ENCODE results near the gene SYNPR.

Gene SYNPR

GRCh38 chr3:63595221-63595620, 317.1 kb downstream of the SYNPR start:
- Histone ChIP-seq H3K36me3 (no peaks in the 10 kb centered on the region), H3K4me1 (peaks cover 0 to 8% (median 5%) of the 10 kb centered on the region in 10 experiments; a peak in 10 of 20 replicates), H3K9me3 (replicated peaks in 1 of 11) (peaks cover 0 to 8% (median 0%) of the 10 kb centered on the region in 11 experiments; a peak in 1 of 22 replicates), H3K27ac (no peak overlapping the region), H3K27me3 (no peaks in the 10 kb centered on the region), H4K20me1 (no peaks in the 10 kb centered on the region), H3K4me3 (no peak overlapping the region), H3K9ac (no peak overlapping the region), H3K4me2 (no peak overlapping the region)
- no peak for TF ChIP-seq Cebpa-rat (IDR thresholded peaks at IDR 0.05)

GRCh38 chr3:63597019-63597418, 318.9 kb downstream of the SYNPR start:
- Histone ChIP-seq H3K9ac (no peak overlapping the region), H4K20me1 (no peaks in the 10 kb centered on the region), H3K4me2 (no peak overlapping the region), H3K4me3 (no peak overlapping the region), H3K36me3 (no peaks in the 10 kb centered on the region), H3K9me3 (replicated peaks in 1 of 11) (peaks cover 0 to 24% (median 0%) of the 10 kb centered on the region in 11 experiments; a peak in 4 of 22 replicates), H3K27me3 (no peaks in the 10 kb centered on the region), H3K27ac (no peak overlapping the region), H3K4me1 (peaks cover 0 to 8% (median 5%) of the 10 kb centered on the region in 10 experiments; a peak in 10 of 20 replicates)
- no peak for TF ChIP-seq Cebpa-rat (IDR thresholded peaks at IDR 0.05)

DNA sequence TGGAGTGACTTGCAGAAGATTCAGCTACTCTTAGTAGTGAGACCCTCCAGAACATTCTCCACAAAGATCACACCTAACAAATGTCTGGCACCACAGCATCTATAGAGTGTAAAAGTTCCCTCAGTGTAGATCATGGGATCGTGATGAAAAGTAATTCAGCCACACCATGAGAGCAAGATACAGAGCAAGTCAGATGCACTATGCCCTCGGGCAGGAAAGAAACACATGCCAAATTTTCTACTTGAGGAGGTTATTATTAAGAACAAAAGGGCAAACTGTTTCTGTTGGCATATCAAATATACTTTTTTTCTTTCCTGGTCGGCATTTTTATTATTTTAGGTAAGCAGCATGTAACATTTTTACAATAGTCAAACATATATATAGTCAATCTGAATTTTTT, 329.6 kb downstream of the SYNPR start:
- H3K27ac ChIP-seq: no peak overlapping the region
- H4K20me1 ChIP-seq: no peaks in the 10 kb centered on the region
- no peaks in the 10 kb centered on the region for H3K27me3 ChIP-seq
- no peak overlapping the region for H3K4me3 ChIP-seq
- no peak overlapping the region for H3K4me2 ChIP-seq
- no peaks in the 10 kb centered on the region for H3K36me3 ChIP-seq
- no peak overlapping the region for H3K9ac ChIP-seq
- no peaks in the 10 kb centered on the region for H3K9me3 ChIP-seq (replicated peaks in 1 of 11)
- H3K4me1 ChIP-seq: no peaks in the 10 kb centered on the region
- no peak for TF ChIP-seq Cebpa-rat (IDR thresholded peaks at IDR 0.05)

- no peak overlapping the region for H3K4me2 ChIP-seq
- no peak overlapping the region for H3K27ac ChIP-seq
- TF ChIP-seq Cebpa-rat (IDR thresholded peaks at IDR 0.05): no peak
- H3K4me3 ChIP-seq: no peak overlapping the region
- H3K27me3 ChIP-seq: no peaks in the 10 kb centered on the region
- no peak overlapping the region for H3K9ac ChIP-seq
- H4K20me1 ChIP-seq: no peaks in the 10 kb centered on the region
- no peaks in the 10 kb centered on the region for H3K36me3 ChIP-seq
- H3K9me3 ChIP-seq (replicated peaks in 1 of 11): no peaks in the 10 kb centered on the region
- H3K4me1 ChIP-seq: no peaks in the 10 kb centered on the region
Measured at GRCh38 chr3:63609408-63609807, 331.3 kb downstream of the SYNPR start.

DNA sequence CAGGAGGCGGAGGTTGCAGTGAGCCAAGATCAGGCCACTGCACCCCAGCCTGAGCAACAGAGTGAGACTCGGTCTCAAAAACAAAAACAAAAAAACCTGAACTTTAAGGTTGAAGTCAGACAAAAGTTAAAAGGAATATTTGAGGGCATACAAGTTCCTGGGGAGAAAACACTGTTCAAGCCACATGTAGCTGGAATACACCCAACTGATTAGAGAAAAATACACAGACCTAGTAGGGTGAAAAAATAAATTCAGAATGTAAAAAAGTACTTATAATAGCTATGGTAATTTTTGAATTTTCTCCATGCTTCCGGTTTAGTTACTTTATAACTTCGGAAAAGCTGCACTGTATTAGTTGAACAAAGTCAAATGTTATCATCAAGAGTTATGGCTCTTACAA, 331.7 kb downstream of the SYNPR start:
- H3K9ac ChIP-seq: no peak overlapping the region
- H3K27ac ChIP-seq: no peak overlapping the region
- H3K4me1 ChIP-seq: no peaks in the 10 kb centered on the region
- no peaks in the 10 kb centered on the region for H3K9me3 ChIP-seq (replicated peaks in 1 of 11)
- H3K4me3 ChIP-seq: no peak overlapping the region
- no peaks in the 10 kb centered on the region for H3K27me3 ChIP-seq
- H4K20me1 ChIP-seq: no peaks in the 10 kb centered on the region
- no peak for TF ChIP-seq Cebpa-rat (IDR thresholded peaks at IDR 0.05)
- H3K36me3 ChIP-seq: no peaks in the 10 kb centered on the region
- no peak overlapping the region for H3K4me2 ChIP-seq

DNA sequence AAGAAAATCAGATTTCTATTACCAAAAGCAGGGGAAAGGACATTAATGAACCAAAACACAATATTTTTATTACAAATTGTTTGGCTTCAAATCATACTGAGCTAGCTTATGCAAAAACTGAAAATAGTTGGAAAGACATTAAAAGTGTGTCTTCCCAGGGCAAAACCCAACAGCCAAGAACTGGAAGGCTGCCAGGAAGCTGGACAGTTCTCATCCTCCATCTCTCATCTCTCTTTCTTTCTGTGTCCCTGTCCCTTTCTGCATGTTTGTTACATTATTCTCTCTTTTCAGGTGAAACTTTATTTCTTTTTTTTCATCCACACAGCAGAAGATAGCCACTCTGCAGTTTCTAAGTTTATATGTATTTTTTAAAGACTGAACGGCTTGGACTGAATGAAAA, 333.3 kb downstream of the SYNPR start:
- Histone ChIP-seq H3K27ac (no peak overlapping the region), H4K20me1 (no peaks in the 10 kb centered on the region), H3K9ac (no peak overlapping the region), H3K36me3 (no peaks in the 10 kb centered on the region), H3K4me3 (no peak overlapping the region), H3K4me1 (no peaks in the 10 kb centered on the region), H3K27me3 (no peaks in the 10 kb centered on the region), H3K4me2 (no peak overlapping the region), H3K9me3 (replicated peaks in 1 of 11) (no peaks in the 10 kb centered on the region)
- no peak for TF ChIP-seq Cebpa-rat (IDR thresholded peaks at IDR 0.05)

DNA sequence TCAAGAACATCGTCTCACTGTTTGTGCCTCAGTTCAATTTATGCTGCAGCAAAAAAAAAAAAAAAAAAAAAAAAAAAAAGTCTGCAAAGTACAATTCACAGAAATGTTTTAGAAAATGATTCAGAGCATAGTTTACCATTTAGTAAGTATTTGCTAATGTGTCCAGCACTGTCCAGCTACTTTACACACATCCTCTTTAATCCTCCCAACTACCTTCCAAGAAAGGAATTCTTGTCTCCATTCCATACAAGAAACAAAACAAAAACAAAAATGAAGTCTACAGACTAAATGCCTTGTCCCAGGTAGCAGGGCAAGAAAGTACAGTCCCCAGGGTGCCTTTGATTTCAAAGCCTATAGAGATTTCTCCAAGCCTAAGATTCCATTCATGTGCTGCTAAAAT, 335.5 kb downstream of the SYNPR start:
- Histone ChIP-seq H3K36me3 (no peaks in the 10 kb centered on the region), H3K4me3 (no peak overlapping the region), H3K9me3 (replicated peaks in 1 of 11) (no peaks in the 10 kb centered on the region), H3K9ac (no peak overlapping the region), H3K27me3 (no peaks in the 10 kb centered on the region), H4K20me1 (no peaks in the 10 kb centered on the region), H3K27ac (no peak overlapping the region), H3K4me1 (no peaks in the 10 kb centered on the region), H3K4me2 (no peak overlapping the region)
- TF ChIP-seq Cebpa-rat (IDR thresholded peaks at IDR 0.05): no peak

DNA sequence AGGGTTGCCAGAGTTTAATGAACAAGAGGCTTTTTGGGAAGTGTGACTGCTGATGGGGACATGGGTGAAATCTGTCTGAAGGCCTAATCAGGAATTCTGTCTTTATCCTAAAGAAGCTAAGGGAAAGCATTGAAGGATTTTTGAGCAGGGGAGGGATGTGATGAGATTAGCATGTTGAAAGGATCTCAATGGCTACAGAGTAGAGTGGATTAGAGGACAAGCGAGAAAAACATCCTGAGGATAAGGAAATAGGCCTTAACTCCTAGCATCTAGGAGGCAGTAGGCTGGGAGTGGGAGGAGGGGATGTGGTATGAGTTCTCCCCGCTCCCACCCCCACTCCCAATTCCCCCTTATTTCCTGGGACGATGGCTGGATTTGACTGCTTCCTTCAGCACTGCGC, 339.3 kb downstream of the SYNPR start:
- no peaks in the 10 kb centered on the region for H4K20me1 ChIP-seq
- H3K36me3 ChIP-seq: no peaks in the 10 kb centered on the region
- no peaks in the 10 kb centered on the region for H3K9me3 ChIP-seq (replicated peaks in 1 of 11)
- H3K4me3 ChIP-seq: no peak overlapping the region
- H3K27me3 ChIP-seq: no peaks in the 10 kb centered on the region
- no peaks in the 10 kb centered on the region for H3K4me1 ChIP-seq
- H3K9ac ChIP-seq: no peak overlapping the region
- no peak for TF ChIP-seq Cebpa-rat (IDR thresholded peaks at IDR 0.05)
- H3K27ac ChIP-seq: no peak overlapping the region
- no peak overlapping the region for H3K4me2 ChIP-seq

GRCh38 chr3:63624941-63625560, 346.9 kb downstream of the SYNPR start:
- no peak overlapping the region for H3K27ac ChIP-seq
- H3K9ac ChIP-seq: no peak overlapping the region
- H3K4me1 ChIP-seq: peaks cover 8 to 15% (median 13%) of the 10 kb centered on the region in 10 experiments; a peak in 19 of 20 replicates
- H4K20me1 ChIP-seq: no peaks in the 10 kb centered on the region
- H3K36me3 ChIP-seq: no peaks in the 10 kb centered on the region
- peak overlapping the region; percentile 6 to 48 (median 32); a peak in 18 of 22 replicates for H3K4me2 ChIP-seq
- no peaks in the 10 kb centered on the region for H3K27me3 ChIP-seq
- no peak overlapping the region for H3K4me3 ChIP-seq
- H3K9me3 ChIP-seq (replicated peaks in 1 of 11): no peaks in the 10 kb centered on the region
- TF ChIP-seq Cebpa-rat (IDR thresholded peaks at IDR 0.05): no peak

DNA sequence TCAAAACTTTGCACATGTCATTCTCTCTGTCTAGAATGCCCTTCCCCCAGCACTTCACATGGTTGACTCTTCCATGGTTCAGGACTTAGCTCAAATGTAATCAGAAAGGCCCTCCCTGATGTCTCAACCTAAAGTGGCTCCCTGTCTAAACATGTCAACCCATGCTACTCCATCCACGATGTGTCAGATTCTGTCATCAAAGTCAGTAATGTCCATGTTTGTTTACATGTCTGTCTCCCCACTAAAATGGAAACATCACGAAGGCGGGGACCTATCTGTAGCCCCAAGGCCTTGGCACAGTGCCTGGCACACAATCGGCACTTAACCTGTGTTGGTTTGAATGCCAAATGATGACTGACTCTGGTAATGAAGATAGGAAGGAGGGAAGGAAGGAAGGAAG, 353.6 kb downstream of the SYNPR start:
- Histone ChIP-seq H3K4me1 (no peaks in the 10 kb centered on the region), H3K9me3 (replicated peaks in 1 of 11) (peaks cover 0 to 1% (median 0%) of the 10 kb centered on the region in 11 experiments; a peak in 1 of 22 replicates), H3K4me3 (no peak overlapping the region), H3K27me3 (no peaks in the 10 kb centered on the region), H3K9ac (no peak overlapping the region), H4K20me1 (no peaks in the 10 kb centered on the region), H3K27ac (no peak overlapping the region), H3K4me2 (no peak overlapping the region), H3K36me3 (no peaks in the 10 kb centered on the region)
- TF ChIP-seq Cebpa-rat (IDR thresholded peaks at IDR 0.05): no peak
